ENCODE measurements around the gene CTDP1.
A peak's percentile ranks its signal among the peaks of the same experiment; 100 is the strongest.
"Not testable (repeated sequence)": the region's sequence is repeated elsewhere in the genome, so short reads cannot be mapped to it uniquely, and the experiment has no call there.

CTDP1 gene

GRCh38 chr18:79681484-79682387 is 2.1 kb downstream of the CTDP1 start:
- DNase-seq (ENCODE audit: low read depth in 4 of 4, low spot score in 1 of 4) = peak in 1 of 4 experiments; percentile 69

- no peak for DNase-seq (ENCODE audit: low read depth in 4 of 4, low spot score in 1 of 4)
These were observed 2.9 kb downstream of the CTDP1 start for GRCh38 chr18:79682481-79682880.

GRCh38 chr18:79682894-79683625 is 3.5 kb downstream of the CTDP1 start:
- peak in 1 of 4 experiments; percentile 60 for DNase-seq (ENCODE audit: low read depth in 4 of 4, low spot score in 1 of 4)

GRCh38 chr18:79683626-79684282 is 4.2 kb downstream of the CTDP1 start:
- DNase-seq (ENCODE audit: low read depth in 4 of 4, low spot score in 1 of 4) = no peak

GRCh38 chr18:79684283-79684631 is 4.7 kb downstream of the CTDP1 start:
- no peak for DNase-seq (ENCODE audit: low read depth in 4 of 4, low spot score in 1 of 4)

GRCh38 chr18:79684787-79685186 is 5.2 kb downstream of the CTDP1 start:
- DNase-seq (ENCODE audit: low read depth in 4 of 4, low spot score in 1 of 4) = no peak

GRCh38 chr18:79685281-79685680 is 5.7 kb downstream of the CTDP1 start:
- no peak for DNase-seq (ENCODE audit: low read depth in 4 of 4, low spot score in 1 of 4)

- no peak for DNase-seq (ENCODE audit: low read depth in 4 of 4, low spot score in 1 of 4)
These were observed 6.4 kb downstream of the CTDP1 start for GRCh38 chr18:79685971-79686370.

GRCh38 chr18:79687806-79688205 is 8.2 kb downstream of the CTDP1 start:
- no peak for DNase-seq (ENCODE audit: low read depth in 4 of 4, low spot score in 1 of 4)

- no peak for DNase-seq (ENCODE audit: low read depth in 4 of 4, low spot score in 1 of 4)
These were observed 10.5 kb downstream of the CTDP1 start for GRCh38 chr18:79690071-79690470.

GRCh38 chr18:79690586-79691482 is 11.2 kb downstream of the CTDP1 start:
- no peak for DNase-seq (ENCODE audit: low read depth in 4 of 4, low spot score in 1 of 4)

- DNase-seq (ENCODE audit: low read depth in 4 of 4, low spot score in 1 of 4) = no peak
These were observed 12.5 kb downstream of the CTDP1 start for GRCh38 chr18:79692056-79692455.

- no peak for DNase-seq (ENCODE audit: low read depth in 4 of 4, low spot score in 1 of 4)
These were observed 13.3 kb downstream of the CTDP1 start for GRCh38 chr18:79692886-79693285.

- no peak for DNase-seq (ENCODE audit: low read depth in 4 of 4, low spot score in 1 of 4)
These were observed 14.1 kb downstream of the CTDP1 start for GRCh38 chr18:79693561-79694205.

- DNase-seq (ENCODE audit: low read depth in 4 of 4, low spot score in 1 of 4) = not testable (repeated sequence)
These were observed 14.7 kb downstream of the CTDP1 start for GRCh38 chr18:79694206-79694894.

- no peak for DNase-seq (ENCODE audit: low read depth in 4 of 4, low spot score in 1 of 4)
These were observed 15.3 kb downstream of the CTDP1 start for GRCh38 chr18:79694895-79695213.

- DNase-seq (ENCODE audit: low read depth in 4 of 4, low spot score in 1 of 4) = no peak
These were observed 15.7 kb downstream of the CTDP1 start for GRCh38 chr18:79695269-79695668.

- no peak for DNase-seq (ENCODE audit: low read depth in 4 of 4, low spot score in 1 of 4)
These were observed 16.6 kb downstream of the CTDP1 start for GRCh38 chr18:79695856-79696850.

GRCh38 chr18:79697178-79697577 is 17.6 kb downstream of the CTDP1 start:
- no peak for DNase-seq (ENCODE audit: low read depth in 4 of 4, low spot score in 1 of 4)

Measured in stimulated activated CD4-positive, alpha-beta T cell treated with anti-CD3 and anti-CD28 coated beads, Interleukin-1b, Interleukin-23, amount 100 ng/mL, for 24 hours (primary cell).